ENCODE measurements around the gene SINHCAF.

SINHCAF gene

GRCh38 chr12:31231611-31232360 is 94.2 kb downstream of the SINHCAF start:
- no peak for DNase-seq

All from amniotic stem cell (primary cell).